PC-3 (cell line): ENCODE results near the gene RREB1. TPM values are rescaled to one million over a fixed set of nuclear protein-coding genes. Genes with fewer than 3 reads are reported as not detected.

Source experiments
- ATAC-seq: fragments of 200-7000 bp; cut with Tn5 transposase; 2 replicates; pipeline ENCODE4 v1.9.1; 2020; ENCODE audit warnings: mild to moderate bottlenecking, moderate library complexity
- BruUV-seq: library from RNA; stranded (reverse); fragments of 400-500 nt; replicated peaks from 2 replicates; lab custom pipeline; 2021; lab: Mats Ljungman, UMichigan
- CTCF ChIA-PET: fragments of 300-600 bp; sonication (Branson Sonifier 250); formaldehyde crosslinking; loops from one replicate; lab custom pipeline; 2022; ENCODE audit warnings: antibody characterized with exemption; lab: Charles Lee
- POLR2A ChIA-PET: fragments of 300-600 bp; sonication (Branson Sonifier 250); formaldehyde crosslinking; loops from one replicate; lab custom pipeline; 2022; ENCODE audit warnings: antibody characterized with exemption; ENCODE audit not compliant: unreplicated experiment; lab: Charles Lee
- DNase-seq: peaks from one replicate; pipeline ENCODE4 v3.0.0-alpha.2; 2015
- H2AFZ ChIP-seq: fragments of 300-600 bp; sonication (generic); 2 replicates; pipeline ENCODE4 v1.6.0; 2016; ENCODE audit warnings: antibody characterized with exemption, low read length
- H3F3A ChIP-seq: fragments of 300-600 bp; sonication (generic); one replicate; pipeline ENCODE4 v1.6.0; 2017; ENCODE audit warnings: antibody characterized with exemption, low read length, control low read depth, mild to moderate bottlenecking; ENCODE audit not compliant: unreplicated experiment
- H3K27ac ChIP-seq: fragments of 300-600 bp; sonication (generic); 2 replicates; pipeline ENCODE4 v1.5.1; 2016; ENCODE audit warnings: mild to moderate bottlenecking, low read length
- H3K27me3 ChIP-seq: fragments of 300-600 bp; sonication (generic); 2 replicates; pipeline ENCODE4 v1.6.1; 2016; ENCODE audit warnings: low read length, mixed read lengths
- H3K36me3 ChIP-seq: fragments of 300-600 bp; sonication (generic); 2 replicates; pipeline ENCODE4 v1.6.1; 2016; ENCODE audit warnings: low read depth, mixed run types, low read length, mixed read lengths
- H3K4me1 ChIP-seq: fragments of 300-600 bp; sonication (generic); 2 replicates; pipeline ENCODE4 v1.5.1; 2016; ENCODE audit warnings: low read length; ENCODE audit not compliant: insufficient read depth
- H3K4me2 ChIP-seq: fragments of 300-600 bp; sonication (generic); 2 replicates; pipeline ENCODE4 v1.6.0; 2016; ENCODE audit warnings: low read length
- H3K4me3 ChIP-seq: fragments of 300-600 bp; sonication (generic); 2 replicates; pipeline ENCODE4 v1.5.1; 2016; ENCODE audit warnings: mild to moderate bottlenecking, low read length, mixed read lengths
- H3K79me2 ChIP-seq: fragments of 300-600 bp; sonication (generic); 2 replicates; pipeline ENCODE4 v1.6.1; 2017; ENCODE audit warnings: low read length, mixed read lengths
- H3K9ac ChIP-seq: fragments of 300-600 bp; sonication (generic); 2 replicates; pipeline ENCODE4 v1.6.0; 2016; ENCODE audit warnings: mild to moderate bottlenecking, low read length
- H3K9me2 ChIP-seq: fragments of 300-600 bp; sonication (generic); replicated peaks from 2 replicates; pipeline ENCODE4 v1.6.1; 2016; ENCODE audit warnings: mixed run types, low read length, mixed read lengths
- H3K9me3 ChIP-seq: fragments of 300-600 bp; sonication (generic); 2 replicates; pipeline ENCODE4 v1.6.1; 2016; ENCODE audit warnings: low read length, mixed read lengths
- H4K20me1 ChIP-seq: fragments of 300-600 bp; sonication (generic); 2 replicates; pipeline ENCODE4 v1.6.1; 2016; ENCODE audit warnings: low read length, mixed read lengths
- CTCF ChIP-seq: fragments of 300-600 bp; sonication (generic); conservative IDR thresholded peaks from 2 replicates; pipeline ENCODE4 v1.5.1; 2017; ENCODE audit warnings: antibody characterized with exemption, low read depth, mild to moderate bottlenecking, low read length
- EZH2 ChIP-seq: fragments of 300-600 bp; sonication (generic); IDR thresholded peaks from one replicate; pipeline ENCODE4 v1.6.1; 2017; ENCODE audit warnings: antibody characterized with exemption, mild to moderate bottlenecking, low read length; ENCODE audit not compliant: unreplicated experiment
- EZH2phosphoT487 ChIP-seq: fragments of 300-600 bp; sonication (generic); IDR thresholded peaks from 2 replicates; pipeline ENCODE4 v1.6.1; 2018; ENCODE audit warnings: mild to moderate bottlenecking, antibody characterized with exemption, low read length, borderline replicate concordance
- intact Hi-C: fragments of 100-400 bp; cut with micrococcal nuclease; formaldehyde crosslinking; loops from 2 replicates; pipeline ENCODE4 v1.9.0; 2023
- total RNA-seq: library from RNA; depleted of rRNA; stranded (reverse); fragments of >200 nt; gene quantifications from 2 replicates; pipeline ENCODE4 v1.2.3, GENCODE V29; 2014; rRNA removed

Gene RREB1
- total RNA-seq, 1 experiment from 2014 or later: 26.0 TPM

- Histone ChIP-seq H3K9me2 (no peaks in the 10 kb centered on the region), H3K27me3 (no peaks in the 10 kb centered on the region), H3K36me3 (peaks cover 74% of the 10 kb centered on the region), H2AFZ (no peak overlapping the region), H3F3A (no peaks in the 10 kb centered on the region), H4K20me1 (0 out of 2 replicates have a peak, but pooled peaks cover 2% of the 10 kb centered on the region), H3K4me2 (no peak overlapping the region), H3K4me3 (no peak overlapping the region), H3K27ac (no peak overlapping the region), H3K79me2 (peaks cover 16% of the 10 kb centered on the region), H3K9me3 (no peaks in the 10 kb centered on the region), H3K4me1 (no peaks in the 10 kb centered on the region), H3K9ac (no peak overlapping the region)
- ChIA-PET POLR2A (no interaction called here), CTCF (no interaction called here)
- no peak for TF ChIP-seq EZH2phosphoT487
- no peak for TF ChIP-seq CTCF
- no peak for TF ChIP-seq EZH2
- intact Hi-C loops: no loop called here
- DNase-seq (no peak), ATAC-seq (no peak)
- no TSS peak for BruUV-seq
Measured at GRCh38 chr6:7300926-7301325, 193.2 kb downstream of the RREB1 start.

Other genes with a start within 250 kb of the RREB1 start
- gene SSR1, start 205.2 kb downstream of the RREB1 start, total RNA-seq: 65.2 and 67.2 TPM in 2 replicates